Peyer's patch (tissue), 4 donors: ENCODE data around the gene CNTNAP3B. TPM values are rescaled to one million over a fixed set of nuclear protein-coding genes. Genes with fewer than 3 reads are reported as not detected.
"Not testable (repeated sequence)": the region's sequence is repeated elsewhere in the genome, so short reads cannot be mapped to it uniquely, and the experiment has no call there.

Source experiments
- DNase-seq, 3 donors: peaks; one replicate each; pipeline ENCODE4 v3.0.0-alpha.2; 2017 to 2019
- H3K27ac ChIP-seq, 4 donors: fragments of 200-600 bp; sonication (generic); one replicate each; pipeline ENCODE4 v1.5.1; 2016 to 2019
- H3K27me3 ChIP-seq, 2 donors: fragments of 200-600 bp; sonication (generic); one replicate each; pipeline ENCODE4 v1.5.1; 2019
- H3K36me3 ChIP-seq, 3 donors: fragments of 200-600 bp; sonication (generic); one replicate each; pipeline ENCODE4 v1.5.1; 2016 to 2019
- H3K4me1 ChIP-seq, 4 donors: fragments of 200-600 bp; sonication (generic); one replicate each; pipeline ENCODE4 v1.5.1; 2016 to 2019
- H3K4me3 ChIP-seq, 4 donors: fragments of 200-600 bp; sonication (generic); 1 replicate in 3 of 4; 2 replicates in 1 of 4; pipeline ENCODE4 v1.5.1; 2016 to 2019; ENCODE audit warnings: mild to moderate bottlenecking in 1 of 4
- H3K9me3 ChIP-seq, 4 donors: fragments of 200-600 bp; sonication (generic); one replicate each; pipeline ENCODE4 v1.5.1; 2016 to 2019; ENCODE audit warnings: mild to moderate bottlenecking in 1 of 4
- CTCF ChIP-seq, 6 experiments: fragments of 450-650 bp in 4 of 6; fragments of 200-600 bp in 2 of 6; sonication (generic) in 1 of 6; IDR thresholded peaks; one replicate each; pipeline ENCODE4 v1.5.1; 2017 to 2019; ENCODE audit warnings: antibody characterized with exemption in 6 of 6, mild to moderate bottlenecking in 3 of 6, moderate library complexity in 1 of 6
- total RNA-seq, 4 donors: library from RNA; depleted of rRNA; stranded (reverse); fragments of >200 nt; gene quantifications; one replicate each; pipeline ENCODE4 v1.1.0, GENCODE V29; 2016

CNTNAP3B gene
- total RNA-seq = 10 to 100 TPM in 1 of 4 donors, 1 to 10 TPM in 3; 5.3 to 18.9 (median 7.1) TPM

- not testable (repeated sequence) for H3K9me3 ChIP-seq, H3K27me3 ChIP-seq, H3K36me3 ChIP-seq, H3K4me1 ChIP-seq, DNase-seq
- Histone ChIP-seq H3K27ac (peak within 1 kb of the TSS in 1 of 4 donors; percentile 62), H3K4me3 (peak within 1 kb of the TSS in 2 of 4 donors; percentile 18 to 36)
Measured at GRCh38 chr9:42129073-42129729, at the start of gene CNTNAP3B. TSS of gene CNTNAP3B (minus strand) at chr9:42129426. CDS start at chr9:42129094, 332 bp downstream.

GRCh38 chr9:42160299-42160698, 31.1 kb upstream of the CNTNAP3B start:
- H3K9me3 ChIP-seq, H3K27me3 ChIP-seq, H3K27ac ChIP-seq, H3K36me3 ChIP-seq, DNase-seq, H3K4me3 ChIP-seq, H3K4me1 ChIP-seq: not testable (repeated sequence)
- TF ChIP-seq CTCF (IDR thresholded peaks at IDR 0.05) = peak in 2 of 6 experiments; percentile 6 to 8

- H3K27ac ChIP-seq = peak overlapping the region in 1 of 4 donors; percentile 61
- not testable (repeated sequence) for H3K36me3 ChIP-seq, DNase-seq, H3K9me3 ChIP-seq, H3K27me3 ChIP-seq, H3K4me1 ChIP-seq
- peak overlapping the region in 1 of 4 donors; percentile 30 for H3K4me3 ChIP-seq
Measured at GRCh38 chr9:42127056-42127841, 2.0 kb downstream of the CNTNAP3B start.

- H3K27ac ChIP-seq, H3K27me3 ChIP-seq: not testable (repeated sequence)
Measured at GRCh38 chr9:42121007-42121406, 8.2 kb downstream of the CNTNAP3B start.

GRCh38 chr9:42095929-42096328, 33.3 kb downstream of the CNTNAP3B start:
- not testable (repeated sequence) for H3K36me3 ChIP-seq, DNase-seq, H3K4me3 ChIP-seq, H3K27ac ChIP-seq, H3K9me3 ChIP-seq, H3K27me3 ChIP-seq, H3K4me1 ChIP-seq

More at GRCh38 chr9:42121007-42121406, 8.2 kb downstream of the CNTNAP3B start:
- H3K4me1 ChIP-seq, DNase-seq, H3K4me3 ChIP-seq, H3K9me3 ChIP-seq, H3K36me3 ChIP-seq: not testable (repeated sequence)

- not testable (repeated sequence) for H3K4me3 ChIP-seq, H3K27me3 ChIP-seq, H3K36me3 ChIP-seq, H3K27ac ChIP-seq, DNase-seq, H3K4me1 ChIP-seq, H3K9me3 ChIP-seq
Measured at GRCh38 chr9:42084559-42084952, 44.7 kb downstream of the CNTNAP3B start.

- H3K27me3 ChIP-seq, H3K27ac ChIP-seq, DNase-seq, H3K4me1 ChIP-seq, H3K4me3 ChIP-seq, H3K9me3 ChIP-seq, H3K36me3 ChIP-seq: not testable (repeated sequence)
Measured at GRCh38 chr9:42083877-42084558, 45.2 kb downstream of the CNTNAP3B start.

- not testable (repeated sequence) for H3K4me1 ChIP-seq, H3K4me3 ChIP-seq, H3K36me3 ChIP-seq, DNase-seq, H3K9me3 ChIP-seq, H3K27me3 ChIP-seq, H3K27ac ChIP-seq
Measured at GRCh38 chr9:42080376-42080775, 48.9 kb downstream of the CNTNAP3B start.

GRCh38 chr9:42074868-42075267, 54.4 kb downstream of the CNTNAP3B start:
- H3K36me3 ChIP-seq, H3K4me1 ChIP-seq, DNase-seq, H3K27ac ChIP-seq, H3K27me3 ChIP-seq, H3K4me3 ChIP-seq, H3K9me3 ChIP-seq: not testable (repeated sequence)

GRCh38 chr9:42071026-42071425, 58.2 kb downstream of the CNTNAP3B start:
- not testable (repeated sequence) for H3K27me3 ChIP-seq, DNase-seq, H3K9me3 ChIP-seq, H3K27ac ChIP-seq, H3K4me3 ChIP-seq, H3K4me1 ChIP-seq, H3K36me3 ChIP-seq

- H3K36me3 ChIP-seq, H3K4me3 ChIP-seq, H3K27me3 ChIP-seq, H3K27ac ChIP-seq, H3K4me1 ChIP-seq, DNase-seq, H3K9me3 ChIP-seq: not testable (repeated sequence)
Measured at GRCh38 chr9:42070035-42070799, 59.0 kb downstream of the CNTNAP3B start.

GRCh38 chr9:42053874-42054273, 75.4 kb downstream of the CNTNAP3B start:
- not testable (repeated sequence) for H3K27me3 ChIP-seq, DNase-seq, H3K36me3 ChIP-seq, H3K9me3 ChIP-seq, H3K4me1 ChIP-seq, H3K27ac ChIP-seq, H3K4me3 ChIP-seq

- H3K4me3 ChIP-seq, H3K4me1 ChIP-seq, H3K27me3 ChIP-seq, H3K9me3 ChIP-seq, DNase-seq, H3K27ac ChIP-seq, H3K36me3 ChIP-seq: not testable (repeated sequence)
Measured at GRCh38 chr9:42050701-42051100, 78.5 kb downstream of the CNTNAP3B start.
